Activated CD4-positive, alpha-beta T cell treated with anti-CD3 and anti-CD28 coated beads for 36 hours (primary cell): ENCODE measurements around the gene BAD. TPM values are rescaled to one million over a fixed set of nuclear protein-coding genes. Genes with fewer than 3 reads are reported as not detected.
A peak's percentile ranks its signal among the peaks of the same experiment; 100 is the strongest.

ENCODE experiments used
- ATAC-seq: fragments of 200-7000 bp; cut with Tn5 transposase; one replicate; pipeline ENCODE4 v1.10.0; 2021; ENCODE audit warnings: mild to moderate bottlenecking, moderate library complexity
- CTCF ChIA-PET: fragments of 350-600 bp; sonication (Branson Sonifier 250); formaldehyde crosslinking; loops from one replicate; lab custom pipeline; 2021; ENCODE audit warnings: antibody characterized with exemption; lab: Charles Lee
- POLR2A ChIA-PET: fragments of 350-600 bp; sonication (Branson Sonifier 250); formaldehyde crosslinking; loops from one replicate; lab custom pipeline; 2021; ENCODE audit warnings: antibody characterized with exemption, inconsistent platforms; lab: Charles Lee
- DNase-seq: peaks from one replicate; pipeline ENCODE4 v3.0.0-alpha.2; 2020
- H3K27ac Mint-ChIP-seq: one replicate; pipeline ENCODE4 v1.8.0; 2021; ENCODE audit warnings: mixed read lengths
- H3K27me3 Mint-ChIP-seq: one replicate; pipeline ENCODE4 v1.8.0; 2021; ENCODE audit warnings: mixed read lengths
- H3K36me3 Mint-ChIP-seq: one replicate; pipeline ENCODE4 v1.8.0; 2021; ENCODE audit warnings: low read depth, mixed read lengths
- H3K4me1 Mint-ChIP-seq: one replicate; pipeline ENCODE4 v1.8.0; 2021; ENCODE audit warnings: mixed read lengths
- H3K4me3 Mint-ChIP-seq: one replicate; pipeline ENCODE4 v1.8.0; 2021; ENCODE audit warnings: mild to moderate bottlenecking, moderate library complexity, mixed read lengths
- H3K9me3 Mint-ChIP-seq: one replicate; pipeline ENCODE4 v1.8.0; 2021; ENCODE audit warnings: low read depth, mixed read lengths
- intact Hi-C, 2 experiments: fragments of 100-400 bp; cut with DNase I in 1 of 2; cut with micrococcal nuclease in 1 of 2; formaldehyde crosslinking; loops; one replicate each; pipeline versions ENCODE4 v1.14.2 to v1.15.1; 2022 to 2024; cut with DNase I, micrococcal nuclease
- total RNA-seq, 2 experiments: library from RNA; stranded (reverse); gene quantifications; one replicate each; pipeline ENCODE4 v1.2.3, GENCODE V29; 2021

Gene BAD
- total RNA-seq, 2 experiments from 2014 or later = 21.3 to 22.9 TPM

- ATAC-seq (peak; percentile 82), DNase-seq (peak; percentile 98)
- Mint-ChIP-seq H3K36me3 (peaks cover 10% of the 10 kb centered on the region), H3K4me3 (peak overlapping the region; percentile 98), H3K27ac (peak overlapping the region; percentile 95), H3K27me3 (no peaks in the 10 kb centered on the region), H3K4me1 (peaks cover 19% of the 10 kb centered on the region), H3K9me3 (no peaks in the 10 kb centered on the region)
- POLR2A ChIA-PET = interaction anchor here (0.7 to 2.7 kb wide), 7 partner anchors 15 to 48 kb away, joined by 3 to 18 read pairs (median 3); partner anchors contain the start of genes BAD, FKBP2, PRDX5 and TRMT112
- CTCF ChIA-PET = interaction anchor here (0.6 to 6.6 kb wide), 8 partner anchors 15 to 65 kb away, joined by 3 to 55 read pairs (median 6); partner anchors contain the start of genes BAD and ESRRA
- intact Hi-C loops = loop anchor here (1.0 kb wide), 13 partner anchors 16 to 295 kb away; partner anchors contain the start of genes ESRRA (in 2 of the 2), GPR137 (in 2 of the 2), NUDT22 (in 2 of the 2) and PLCB3 (in 2 of the 2)
These were observed 14.8 kb downstream of the BAD start for GRCh38 chr11:64269540-64270220.

GRCh38 chr11:64268893-64269539 lies 15.4 kb downstream of the BAD start:
- no peaks in the 10 kb centered on the region for H3K27me3 Mint-ChIP-seq
- ATAC-seq = peak; percentile 9
- ChIA-PET POLR2A (interaction anchor here (0.6 to 1.5 kb wide), 5 partner anchors 15 to 63 kb away, joined by 3 to 6 read pairs (median 5); partner anchors contain the start of genes BAD, FERMT3, FKBP2 and PRDX5), CTCF (interaction anchor here (0.7 to 6.6 kb wide), 8 partner anchors 15 to 49 kb away, joined by 3 to 55 read pairs (median 6); partner anchors contain the start of genes ESRRA, NUDT22, PRDX5 and TRPT1)
- peak overlapping the region; percentile 96 for H3K27ac Mint-ChIP-seq
- peak; percentile 71 for DNase-seq
- intact Hi-C loops = loop anchor here (1.0 kb wide), 4 partner anchors 18 to 71 kb away; partner anchors contain the start of genes NUDT22 (in 2 of the 2), PLCB3 (in 2 of the 2), TRPT1 (in 2 of the 2) and CCDC88B (in 1 of the 2)
- peak overlapping the region; percentile 98 for H3K4me3 Mint-ChIP-seq
- H3K36me3 Mint-ChIP-seq = peaks cover 10% of the 10 kb centered on the region
- no peaks in the 10 kb centered on the region for H3K9me3 Mint-ChIP-seq
- peaks cover 19% of the 10 kb centered on the region for H3K4me1 Mint-ChIP-seq

GRCh38 chr11:64268025-64268892 lies 16.2 kb downstream of the BAD start:
- peaks cover 10% of the 10 kb centered on the region for H3K36me3 Mint-ChIP-seq
- no peaks in the 10 kb centered on the region for H3K27me3 Mint-ChIP-seq
- POLR2A ChIA-PET = interaction anchor here (0.6 to 1.1 kb wide), 2 partner anchors 49 to 62 kb away, joined by 5 to 6 read pairs; partner anchors contain the start of genes FERMT3, PRDX5 and TRMT112
- peak overlapping the region; percentile 98 for H3K4me3 Mint-ChIP-seq
- no peak for DNase-seq
- ATAC-seq = no peak
- CTCF ChIA-PET = interaction anchor here (0.6 to 6.6 kb wide), 11 partner anchors 12 to 620 kb away, joined by 3 to 55 read pairs (median 3); partner anchors contain the start of genes ESRRA, NUDT22, PRDX5 and TRPT1
- H3K27ac Mint-ChIP-seq = peak overlapping the region; percentile 96
- intact Hi-C loops = no loop called here
- no peaks in the 10 kb centered on the region for H3K9me3 Mint-ChIP-seq
- peaks cover 19% of the 10 kb centered on the region for H3K4me1 Mint-ChIP-seq

- intact Hi-C loops = no loop called here
- POLR2A ChIA-PET = interaction anchor here (0.6 kb wide), 1 partner anchor 59 kb away, joined by 3 read pairs; no protein-coding TSS in a partner anchor
- ATAC-seq (no peak), DNase-seq (no peak)
- peaks cover 18% of the 10 kb centered on the region for H3K4me1 Mint-ChIP-seq
- no peaks in the 10 kb centered on the region for H3K9me3 Mint-ChIP-seq
- no peak overlapping the region for H3K27ac Mint-ChIP-seq
- no peaks in the 10 kb centered on the region for H3K27me3 Mint-ChIP-seq
- CTCF ChIA-PET = interaction anchor here (0.6 to 6.6 kb wide), 6 partner anchors 11 to 1254 kb away, joined by 3 to 55 read pairs (median 3); partner anchors contain the start of gene ESRRA
- H3K36me3 Mint-ChIP-seq = peaks cover 11% of the 10 kb centered on the region
- no peak overlapping the region for H3K4me3 Mint-ChIP-seq
These were observed 17.1 kb downstream of the BAD start for GRCh38 chr11:64267207-64267945.

GRCh38 chr11:64266339-64266738 lies 18.1 kb downstream of the BAD start:
- no peak for ATAC-seq
- Mint-ChIP-seq H3K4me1 (peaks cover 12% of the 10 kb centered on the region), H3K9me3 (no peaks in the 10 kb centered on the region), H3K27ac (no peak overlapping the region), H3K4me3 (no peak overlapping the region), H3K27me3 (no peaks in the 10 kb centered on the region), H3K36me3 (peaks cover 11% of the 10 kb centered on the region)
- intact Hi-C loops = no loop called here
- POLR2A ChIA-PET = no interaction called here
- CTCF ChIA-PET = interaction anchor here (6.6 kb wide), 1 partner anchor 36 kb away, joined by 55 read pairs; the partner anchor contains the start of gene ESRRA
- DNase-seq = no peak

- DNase-seq (no peak), ATAC-seq (no peak)
- Mint-ChIP-seq H3K27me3 (no peaks in the 10 kb centered on the region), H3K4me1 (peaks cover 12% of the 10 kb centered on the region), H3K4me3 (no peak overlapping the region), H3K27ac (no peak overlapping the region), H3K9me3 (no peaks in the 10 kb centered on the region), H3K36me3 (peaks cover 11% of the 10 kb centered on the region)
- intact Hi-C loops = no loop called here
- CTCF ChIA-PET = interaction anchor here (0.5 to 1.3 kb wide), 3 partner anchors 16 to 39 kb away, joined by 4 to 5 read pairs (median 4); no protein-coding TSS in a partner anchor
- POLR2A ChIA-PET = no interaction called here
These were observed 19.0 kb downstream of the BAD start for GRCh38 chr11:64265176-64266160.

GRCh38 chr11:64264371-64264852 lies 20.1 kb downstream of the BAD start:
- intact Hi-C loops = no loop called here
- H3K36me3 Mint-ChIP-seq = peaks cover 10% of the 10 kb centered on the region
- H3K4me1 Mint-ChIP-seq = peaks cover 22% of the 10 kb centered on the region
- ATAC-seq (no peak), DNase-seq (no peak)
- no peak overlapping the region for H3K4me3 Mint-ChIP-seq
- ChIA-PET CTCF (interaction anchor here (1.3 kb wide), 2 partner anchors 36 to 40 kb away, joined by 4 to 5 read pairs; no protein-coding TSS in a partner anchor), POLR2A (no interaction called here)
- H3K27ac Mint-ChIP-seq = no peak overlapping the region
- H3K27me3 Mint-ChIP-seq = no peaks in the 10 kb centered on the region
- no peaks in the 10 kb centered on the region for H3K9me3 Mint-ChIP-seq

GRCh38 chr11:64263947-64264317 lies 20.5 kb downstream of the BAD start:
- intact Hi-C loops = no loop called here
- Mint-ChIP-seq H3K27ac (no peak overlapping the region), H3K27me3 (no peaks in the 10 kb centered on the region), H3K36me3 (peaks cover 10% of the 10 kb centered on the region), H3K9me3 (no peaks in the 10 kb centered on the region), H3K4me1 (peaks cover 22% of the 10 kb centered on the region), H3K4me3 (no peak overlapping the region)
- DNase-seq = no peak
- POLR2A ChIA-PET = no interaction called here
- ATAC-seq = no peak
- CTCF ChIA-PET = interaction anchor here (1.0 to 1.3 kb wide), 2 partner anchors 11 to 37 kb away, joined by 3 to 5 read pairs; no protein-coding TSS in a partner anchor
